K562 (cell line): ENCODE data around the gene LYST.

ENCODE experiments used
- CTCF ChIP-seq, 3 experiments: IDR thresholded peaks in 2 of 3; conservative IDR thresholded peaks in 1 of 3; 2 replicates each; pipeline ENCODE4 v1.5.1; 2011 to 2012; ENCODE audit warnings: low read length in 3 of 3, mild to moderate bottlenecking in 3 of 3, control low read depth in 2 of 3, improper control_type of control experiment in 1 of 3, inconsistent platforms in 1 of 3, low read depth in 1 of 3, mixed read lengths in 1 of 3, moderate library complexity in 1 of 3; ENCODE audit not compliant: insufficient read depth in 2 of 3
- EP300 ChIP-seq: IDR thresholded peaks from 2 replicates; pipeline ENCODE4 v1.6.1; 2012; ENCODE audit warnings: low read length, improper control_type of control experiment
- HMG20A ChIP-seq: fragments of 450-650 bp; formaldehyde crosslinking; conservative IDR thresholded peaks from 2 replicates; pipeline ENCODE4 v1.4.0; 2020; ENCODE audit warnings: mild to moderate bottlenecking, mixed read lengths
- JUND ChIP-seq, 2 experiments: IDR thresholded peaks; 2 replicates in 1 of 2; 3 replicates in 1 of 2; pipeline ENCODE4 v1.6.1; 2011; ENCODE audit warnings: borderline replicate concordance in 2 of 2, low read depth in 2 of 2, low read length in 2 of 2, improper control_type of control experiment in 1 of 2, missing biosample characterization in 1 of 2, missing genetic modification characterization in 1 of 2, missing genetic modification reagents in 1 of 2
- MAX ChIP-seq: sonication (generic); formaldehyde crosslinking; IDR thresholded peaks from 2 replicates; pipeline ENCODE4 v1.9.0; 2022; ENCODE audit warnings: mild to moderate bottlenecking, missing genetic modification reagents
- NFYB ChIP-seq: IDR thresholded peaks from 2 replicates; pipeline ENCODE4 v1.6.1; 2011; ENCODE audit warnings: mild to moderate bottlenecking, moderate library complexity; ENCODE audit not compliant: insufficient read length; ENCODE audit errors: extremely low read depth
- POLR2A ChIP-seq: fragments of 450-650 bp; conservative IDR thresholded peaks from 2 replicates; pipeline ENCODE4 v1.6.1; 2016
- POLR2AphosphoS2 ChIP-seq: IDR thresholded peaks from 2 replicates; pipeline ENCODE4 v1.6.1; 2012; ENCODE audit warnings: low read length, improper control_type of control experiment
- PURB ChIP-seq: sonication (generic); formaldehyde crosslinking; IDR thresholded peaks from 2 replicates; pipeline ENCODE4 v1.9.0; 2021; ENCODE audit warnings: low read depth, mild to moderate bottlenecking, missing genetic modification reagents
- RCOR1 ChIP-seq, 2 experiments: IDR thresholded peaks; 2 replicates each; pipeline ENCODE4 v1.6.1; 2012; ENCODE audit warnings: low read depth in 2 of 2, low read length in 2 of 2, borderline replicate concordance in 1 of 2, improper control_type of control experiment in 1 of 2
- RNF2 ChIP-seq: sonication (generic); IDR thresholded peaks from 2 replicates; pipeline ENCODE4 v1.6.1; 2016
- SETDB1 ChIP-seq: IDR thresholded peaks from one replicate; pipeline ENCODE4 v1.6.1; 2012; ENCODE audit warnings: low read length, control low read depth, inconsistent platforms
- SRSF7 ChIP-seq: fragments of 200-400 bp; formaldehyde crosslinking; optimal IDR thresholded peaks from 2 replicates; pipeline ENCODE3; 2017; ENCODE audit warnings: mild to moderate bottlenecking, low read depth, low read length
- ZNF274 ChIP-seq: IDR thresholded peaks from 2 replicates; pipeline ENCODE4 v1.6.1; 2011; ENCODE audit warnings: low read depth, mild to moderate bottlenecking, low read length, moderate library complexity, borderline replicate concordance

- TF ChIP-seq SETDB1 = no peak
- TF ChIP-seq JUND (IDR thresholded peaks at IDR 0.05; ENCODE audit: borderline replicate concordance, low read depth, low read length) = no peak
- TF ChIP-seq JUND (tag; IDR thresholded peaks at IDR 0.05; ENCODE audit: borderline replicate concordance, low read depth, low read length) = no peak
- TF ChIP-seq CTCF (IDR thresholded peaks at IDR 0.05 in 2 of 3, conservative IDR thresholded peaks at IDR 0.05 in 1 of 3; ENCODE audit: insufficient read depth in 2 of 3, low read depth in 1 of 3, low read length in 3 of 3) = no peak
- no peak for TF ChIP-seq POLR2A
- no peak for TF ChIP-seq RNF2
- TF ChIP-seq HMG20A (CRISPR knock-in tag) = no peak
- no peak for TF ChIP-seq SRSF7
- TF ChIP-seq PURB = no peak
- TF ChIP-seq POLR2AphosphoS2 = no peak
- TF ChIP-seq RCOR1 (IDR thresholded peaks at IDR 0.05; ENCODE audit: borderline replicate concordance in 1 of 2, low read depth in 2 of 2, low read length in 2 of 2) = no peak
- TF ChIP-seq ZNF274 = no peak
- TF ChIP-seq EP300 = no peak
- TF ChIP-seq NFYB = no peak
- no peak for TF ChIP-seq MAX (CRISPR knock-in tag)
Measured at GRCh38 chr1:235902677-235903542, 36.2 kb upstream of the LYST start.
